Heart left ventricle (tissue), 16 donors: ENCODE results near the gene INSRR. TPM values are rescaled to one million over a fixed set of nuclear protein-coding genes. Genes with fewer than 3 reads are reported as not detected.

Experiments
- ATAC-seq, 4 donors: fragments of 200-7000 bp; cut with Tn5 transposase; one replicate each; pipeline ENCODE4 v1.9.1; 2020 to 2022; ENCODE audit warnings: moderate library complexity in 4 of 4, mild to moderate bottlenecking in 3 of 4, moderate number of reproducible peaks in 1 of 4
- DNase-seq, 5 donors: peaks; one replicate each; pipeline ENCODE4 v3.0.0-alpha.2; 2020
- H3K27ac ChIP-seq, 12 donors: fragments of 200-600 bp; sonication (generic) in 4 of 12; one replicate each; pipeline versions ENCODE4 v1.5.0 to v1.8.0; 2016 to 2022; ENCODE audit warnings: mild to moderate bottlenecking in 2 of 12
- H3K27me3 ChIP-seq, 9 donors: fragments of 200-600 bp; sonication (generic) in 2 of 9; one replicate each; pipeline versions ENCODE4 v1.5.1 to v1.8.0; 2016 to 2022; ENCODE audit warnings: mild to moderate bottlenecking in 3 of 9
- H3K36me3 ChIP-seq, 9 donors: fragments of 200-600 bp; sonication (generic) in 2 of 9; one replicate each; pipeline versions ENCODE4 v1.5.0 to v1.8.0; 2018 to 2022; ENCODE audit warnings: mild to moderate bottlenecking in 2 of 9
- H3K4me1 ChIP-seq, 12 donors: fragments of 200-600 bp; sonication (generic) in 4 of 12; one replicate each; pipeline versions ENCODE4 v1.5.0 to v1.8.0; 2016 to 2022; ENCODE audit warnings: mild to moderate bottlenecking in 3 of 12
- H3K4me3 ChIP-seq, 12 donors: fragments of 200-600 bp; sonication (generic) in 4 of 12; one replicate each; pipeline versions ENCODE4 v1.5.0 to v1.8.0; 2017 to 2022; ENCODE audit warnings: mild to moderate bottlenecking in 9 of 12, moderate library complexity in 4 of 12
- H3K9me3 ChIP-seq, 12 donors: fragments of 200-600 bp; sonication (generic) in 4 of 12; one replicate each; pipeline versions ENCODE4 v1.5.0 to v1.8.0; 2016 to 2022; ENCODE audit warnings: mild to moderate bottlenecking in 1 of 12
- CTCF ChIP-seq, 12 donors: fragments of 200-600 bp; sonication (generic) in 4 of 12; IDR thresholded peaks; one replicate each; pipeline versions ENCODE4 v1.5.0 to v1.8.0; 2018 to 2022; ENCODE audit warnings: antibody characterized with exemption in 12 of 12, mild to moderate bottlenecking in 5 of 12
- POLR2A ChIP-seq, 2 donors: fragments of 450-650 bp; IDR thresholded peaks; one replicate each; pipeline ENCODE4 v1.6.1; 2017; ENCODE audit warnings: antibody characterized with exemption in 2 of 2, mild to moderate bottlenecking in 2 of 2, moderate library complexity in 2 of 2
- WGBS, 4 donors: extraction: QIAGEN DNeasy Blood & Tissue Kit in 2 of 4; methylation state at CpG; one replicate each; pipeline versions ENCODE4 v1.1.5 to v1.1.7; 2013 to 2018; 5-methylcytosine and 5-hydroxymethylcytosine counted together
- intact Hi-C, 10 donors: fragments of 100-400 bp; cut with DNase I; formaldehyde crosslinking; loops; one replicate each; pipeline versions ENCODE4 v1.11.1 to v1.14.2; 2022
- polyA plus RNA-seq, 2 donors: library from polyadenylated mRNA; stranded (reverse); fragments of 200-250 nt; gene quantifications; one replicate each; pipeline ENCODE4 v1.2.3, GENCODE V29; 2013
- total RNA-seq, 9 donors: library from RNA; depleted of rRNA in 2 of 9; stranded (reverse); fragments of >200 nt in 2 of 9; fragmentation: NEBNext Ultra II Directional in 3 of 9; extraction: Animal tissue kit (Norgen Biotek cat#: 25700) in 3 of 9; gene quantifications; one replicate each; pipeline versions ENCODE4 v1.1.0 to v1.2.4, GENCODE V29; 2016 to 2023
- donor health status: ischemic (EF 13 %, LVEDD 7.1; RV severe dilation, severe dysfunction).
- donor health status: healthy with polysubstance abuse.
- donor health status: DM: no; HTN: yes; CAD: no.
- donor health status: DM: no; HTN: no; CAD: no.
- donor health status: ischemic (EF 25% LVEDD 6.9; RV normal size, moderate dysfunction).
- donor health status: ischemic (EF 25% LVEDD 5.7; RV mildly dilated, moderate dysfunction).
- donor health status: healthy.
- donor health status: DM: yes; HTN: yes; CAD: no.
- donor health status: ischemic (EF 35%, LVEDD 5.7; RV mildly dilated, moderate dysfunction).
- donor health status: nonischemic (EF 11% LVEDD 7.7; RV severe dilation, severe dysfunction).
- donor health status: DM: yes; HTN: yes; CAD: no.
- donor health status: PGD.
- donor health status: ischemic (EF 29% LVEDD 5.4; RV normal size, mild dysfunction).
- donor health status: nonischemic (EF 23%, LVEDD 6.1; RV moderate dilation, normal function).

Gene INSRR
- total and polyA plus RNA-seq, 11 donors, result 0.07 to 0.42 (median 0.12) TPM; not detected in 3

GRCh38 chr1:156905651-156906050, 46.7 kb upstream of the INSRR start:
- 42 to 66% (median 61%) methylated on average over 4 of the region's 4 CpGs for WGBS, 4 donors
- peaks cover 0 to 81% (median 38%) of the 10 kb centered on the region in 12 donors for H3K4me1 ChIP-seq

GRCh38 chr1:156905176-156905575, 46.3 kb upstream of the INSRR start:
- no peak overlapping the region for H3K27ac ChIP-seq
- no peak overlapping the region for H3K4me3 ChIP-seq
- DNase-seq (peak in 1 of 5 donors; percentile 59), ATAC-seq (no peak)
- TF ChIP-seq CTCF (IDR thresholded peaks at IDR 0.05) (no peak), POLR2A (IDR thresholded peaks at IDR 0.05) (no peak)
- intact Hi-C loops, result no loop called here
- peaks cover 0 to 81% (median 43%) of the 10 kb centered on the region in 12 donors for H3K4me1 ChIP-seq
- no peaks in the 10 kb centered on the region for H3K9me3 ChIP-seq
- WGBS, 4 donors, result 76 to 89% (median 81%) methylated on average over 13 to 16 of the region's 16 CpGs
- peaks cover 0 to 55% (median 24%) of the 10 kb centered on the region in 9 donors for H3K36me3 ChIP-seq
- peaks cover 0 to 27% (median 0%) of the 10 kb centered on the region in 9 donors for H3K27me3 ChIP-seq

More at GRCh38 chr1:156905651-156906050, 46.7 kb upstream of the INSRR start:
- TF ChIP-seq CTCF (IDR thresholded peaks at IDR 0.05) (no peak), POLR2A (IDR thresholded peaks at IDR 0.05) (no peak)
- H3K4me3 ChIP-seq, result no peak overlapping the region
- H3K27ac ChIP-seq, result no peak overlapping the region
- ATAC-seq, result no peak
- H3K9me3 ChIP-seq, result no peaks in the 10 kb centered on the region
- peaks cover 0 to 59% (median 24%) of the 10 kb centered on the region in 9 donors for H3K36me3 ChIP-seq
- intact Hi-C loops, result no loop called here
- H3K27me3 ChIP-seq, result peaks cover 0 to 27% (median 0%) of the 10 kb centered on the region in 9 donors
- DNase-seq, result no peak

GRCh38 chr1:156904187-156904959, 45.5 kb upstream of the INSRR start:
- Histone ChIP-seq H3K36me3 (peaks cover 0 to 47% (median 24%) of the 10 kb centered on the region in 9 donors), H3K9me3 (no peaks in the 10 kb centered on the region), H3K4me1 (peaks cover 1 to 86% (median 51%) of the 10 kb centered on the region in 12 donors), H3K27me3 (peaks cover 0 to 19% (median 0%) of the 10 kb centered on the region in 9 donors), H3K4me3 (no peak overlapping the region), H3K27ac (peak overlapping the region in 6 of 12 donors; percentile 20 to 57 (median 29))
- WGBS, 4 donors, result 65 to 73% (median 69%) methylated on average over 16 to 19 of the region's 19 CpGs
- DNase-seq (peak in 2 of 5 donors; percentile 44 to 46), ATAC-seq (peak in 2 of 4 donors; percentile 12 to 50)
- no peak for TF ChIP-seq CTCF (IDR thresholded peaks at IDR 0.05)
- no peak for TF ChIP-seq POLR2A (IDR thresholded peaks at IDR 0.05)
- intact Hi-C loops, result no loop called here

GRCh38 chr1:156903328-156904091, 44.6 kb upstream of the INSRR start:
- intact Hi-C loops, result no loop called here
- ATAC-seq, result no peak
- H3K27me3 ChIP-seq, result peaks cover 0 to 10% (median 0%) of the 10 kb centered on the region in 9 donors
- no peaks in the 10 kb centered on the region for H3K9me3 ChIP-seq
- H3K27ac ChIP-seq, result peak overlapping the region in 4 of 12 donors; percentile 26 to 46 (median 29)
- H3K36me3 ChIP-seq, result peaks cover 0 to 38% (median 17%) of the 10 kb centered on the region in 9 donors
- WGBS, 4 donors, result 64 to 80% (median 71%) methylated on average over 15 of the region's 15 CpGs
- peak in 1 of 5 donors; percentile 43 for DNase-seq
- no peak overlapping the region for H3K4me3 ChIP-seq
- TF ChIP-seq POLR2A (IDR thresholded peaks at IDR 0.05), result no peak
- no peak for TF ChIP-seq CTCF (IDR thresholded peaks at IDR 0.05)
- H3K4me1 ChIP-seq, result peaks cover 3 to 89% (median 57%) of the 10 kb centered on the region in 12 donors
